ENCODE measurements around the gene PRPF40A. TPM values are rescaled to one million over a fixed set of nuclear protein-coding genes. Genes with fewer than 3 reads are reported as not detected.

The PRPF40A gene
- total RNA-seq, 1 donor from 2014 or later, result 33.8 TPM

- Histone ChIP-seq H3K9me3 (replicated peaks) (no peaks in the 10 kb centered on the region), H3K4me3 (no peak overlapping the region), H3K27me3 (ENCODE audit: low read depth) (no peaks in the 10 kb centered on the region), H3K4me1 (no peaks in the 10 kb centered on the region), H3K36me3 (peaks cover 34% of the 10 kb centered on the region), H3K27ac (replicated peaks) (no peak overlapping the region)
- intact Hi-C loops (cut with micrococcal nuclease), result no loop called here
- no peak for DNase-seq
- no peak for TF ChIP-seq CTCF (IDR thresholded peaks at IDR 0.05; ENCODE audit: borderline replicate concordance)
Measured at GRCh38 chr2:152683400-152683799, 33.9 kb downstream of the PRPF40A start.

GRCh38 chr2:152682663-152683062 lies 34.6 kb downstream of the PRPF40A start:
- intact Hi-C loops (cut with micrococcal nuclease), result no loop called here
- no peaks in the 10 kb centered on the region for H3K9me3 ChIP-seq (replicated peaks)
- H3K4me3 ChIP-seq, result no peak overlapping the region
- no peak overlapping the region for H3K27ac ChIP-seq (replicated peaks)
- DNase-seq, result no peak
- TF ChIP-seq CTCF (IDR thresholded peaks at IDR 0.05; ENCODE audit: borderline replicate concordance), result no peak
- H3K27me3 ChIP-seq (ENCODE audit: low read depth), result no peaks in the 10 kb centered on the region
- H3K36me3 ChIP-seq, result peaks cover 36% of the 10 kb centered on the region
- no peaks in the 10 kb centered on the region for H3K4me1 ChIP-seq

GRCh38 chr2:152678808-152679207 lies 38.5 kb downstream of the PRPF40A start:
- Histone ChIP-seq H3K27ac (replicated peaks) (no peak overlapping the region), H3K9me3 (replicated peaks) (no peaks in the 10 kb centered on the region), H3K36me3 (peaks cover 73% of the 10 kb centered on the region), H3K27me3 (ENCODE audit: low read depth) (no peaks in the 10 kb centered on the region), H3K4me3 (no peak overlapping the region), H3K4me1 (no peaks in the 10 kb centered on the region)
- intact Hi-C loops (cut with micrococcal nuclease), result no loop called here
- no peak for DNase-seq
- no peak for TF ChIP-seq CTCF (IDR thresholded peaks at IDR 0.05; ENCODE audit: borderline replicate concordance)

GRCh38 chr2:152676461-152676860 lies 40.8 kb downstream of the PRPF40A start:
- Histone ChIP-seq H3K27me3 (ENCODE audit: low read depth) (no peaks in the 10 kb centered on the region), H3K27ac (replicated peaks) (no peak overlapping the region), H3K36me3 (peaks cover 96% of the 10 kb centered on the region), H3K4me1 (no peaks in the 10 kb centered on the region), H3K9me3 (replicated peaks) (no peaks in the 10 kb centered on the region), H3K4me3 (no peak overlapping the region)
- no peak for TF ChIP-seq CTCF (IDR thresholded peaks at IDR 0.05; ENCODE audit: borderline replicate concordance)
- DNase-seq, result no peak
- intact Hi-C loops (cut with micrococcal nuclease), result no loop called here

GRCh38 chr2:152674334-152674733 lies 42.9 kb downstream of the PRPF40A start:
- H3K4me1 ChIP-seq, result no peaks in the 10 kb centered on the region
- H3K36me3 ChIP-seq, result peaks cover 96% of the 10 kb centered on the region
- no peak for DNase-seq
- H3K4me3 ChIP-seq, result no peak overlapping the region
- H3K27me3 ChIP-seq (ENCODE audit: low read depth), result no peaks in the 10 kb centered on the region
- no peaks in the 10 kb centered on the region for H3K9me3 ChIP-seq (replicated peaks)
- TF ChIP-seq CTCF (IDR thresholded peaks at IDR 0.05; ENCODE audit: borderline replicate concordance), result no peak
- H3K27ac ChIP-seq (replicated peaks), result no peak overlapping the region
- intact Hi-C loops (cut with micrococcal nuclease), result no loop called here

- DNase-seq, result no peak
- Histone ChIP-seq H3K27ac (replicated peaks) (no peak overlapping the region), H3K4me1 (no peaks in the 10 kb centered on the region), H3K9me3 (replicated peaks) (no peaks in the 10 kb centered on the region), H3K4me3 (no peak overlapping the region), H3K27me3 (ENCODE audit: low read depth) (no peaks in the 10 kb centered on the region), H3K36me3 (peaks cover 99% of the 10 kb centered on the region)
- intact Hi-C loops (cut with micrococcal nuclease), result no loop called here
- TF ChIP-seq CTCF (IDR thresholded peaks at IDR 0.05; ENCODE audit: borderline replicate concordance), result no peak
Measured at GRCh38 chr2:152664725-152665124, 52.5 kb downstream of the PRPF40A start.

All from left ventricle myocardium inferior (tissue), 1 donor.